ENCODE measurements around the gene TOP3A. TPM values are rescaled to one million over a fixed set of nuclear protein-coding genes. Genes with fewer than 3 reads are reported as not detected.

TOP3A gene
- total and polyA plus RNA-seq, 8 donors: 24.7 to 65.1 (median 50.7) TPM

DNA sequence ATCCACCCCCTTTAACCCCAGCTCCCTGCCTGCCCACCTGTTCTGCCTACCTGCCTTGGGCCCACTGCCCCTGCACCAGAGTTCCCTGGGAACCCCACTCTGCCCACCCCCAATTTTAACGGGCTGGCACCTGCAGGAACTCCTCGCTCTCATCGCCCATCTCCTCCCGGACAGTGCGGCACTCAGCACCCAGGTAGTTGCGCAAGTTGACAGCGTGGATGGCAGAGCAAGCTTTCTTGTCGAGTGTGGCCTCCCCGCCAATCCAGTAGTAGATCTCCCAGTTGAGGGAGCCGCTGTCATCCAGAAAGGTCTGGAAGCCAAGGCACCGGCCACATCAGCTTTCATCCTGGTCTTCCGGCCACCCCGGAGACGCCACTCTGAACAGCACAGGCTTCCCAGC, 64.1 kb downstream of the TOP3A start:
- no peaks in the 10 kb centered on the region for H3K27me3 ChIP-seq
- TF ChIP-seq, protein P1, sequence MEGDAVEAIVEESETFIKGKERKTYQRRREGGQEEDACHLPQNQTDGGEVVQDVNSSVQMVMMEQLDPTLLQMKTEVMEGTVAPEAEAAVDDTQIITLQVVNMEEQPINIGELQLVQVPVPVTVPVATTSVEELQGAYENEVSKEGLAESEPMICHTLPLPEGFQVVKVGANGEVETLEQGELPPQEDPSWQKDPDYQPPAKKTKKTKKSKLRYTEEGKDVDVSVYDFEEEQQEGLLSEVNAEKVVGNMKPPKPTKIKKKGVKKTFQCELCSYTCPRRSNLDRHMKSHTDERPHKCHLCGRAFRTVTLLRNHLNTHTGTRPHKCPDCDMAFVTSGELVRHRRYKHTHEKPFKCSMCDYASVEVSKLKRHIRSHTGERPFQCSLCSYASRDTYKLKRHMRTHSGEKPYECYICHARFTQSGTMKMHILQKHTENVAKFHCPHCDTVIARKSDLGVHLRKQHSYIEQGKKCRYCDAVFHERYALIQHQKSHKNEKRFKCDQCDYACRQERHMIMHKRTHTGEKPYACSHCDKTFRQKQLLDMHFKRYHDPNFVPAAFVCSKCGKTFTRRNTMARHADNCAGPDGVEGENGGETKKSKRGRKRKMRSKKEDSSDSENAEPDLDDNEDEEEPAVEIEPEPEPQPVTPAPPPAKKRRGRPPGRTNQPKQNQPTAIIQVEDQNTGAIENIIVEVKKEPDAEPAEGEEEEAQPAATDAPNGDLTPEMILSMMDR (IDR thresholded peaks at IDR 0.05): no peak
- no peak for DNase-seq
- intact Hi-C loops (cut with DNase I): no loop called here
- no peak overlapping the region for H3K4me3 ChIP-seq
- no peak overlapping the region for H3K27ac ChIP-seq
- no peak for ATAC-seq
- peaks cover 0 to 100% of the 10 kb centered on the region in 2 donors for H3K36me3 ChIP-seq
- peaks cover 0 to 17% of the 10 kb centered on the region in 2 donors for H3K4me1 ChIP-seq
- no peaks in the 10 kb centered on the region for H3K9me3 ChIP-seq

DNA sequence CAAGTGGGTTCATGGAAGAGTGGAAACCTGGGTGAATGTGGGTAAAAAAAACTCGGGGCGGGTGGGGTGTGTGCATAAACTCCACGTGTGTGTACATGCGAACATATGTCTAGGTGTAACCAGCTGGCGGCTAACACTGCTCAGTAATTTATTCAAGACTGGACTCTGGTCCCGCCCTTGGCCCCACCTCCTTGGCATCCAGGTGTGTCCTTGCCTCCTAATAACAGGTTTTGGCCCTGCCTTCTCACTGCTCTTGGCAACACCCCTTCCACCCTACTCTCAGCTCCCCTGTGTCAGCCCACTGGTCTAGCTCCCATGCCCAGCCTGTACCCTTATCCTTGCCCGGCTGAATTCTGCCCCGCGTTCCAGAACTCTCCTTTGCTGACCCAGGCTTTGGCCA, 64.5 kb downstream of the TOP3A start:
- peaks cover 0 to 100% of the 10 kb centered on the region in 2 donors for H3K36me3 ChIP-seq
- H3K4me3 ChIP-seq: no peak overlapping the region
- intact Hi-C loops (cut with DNase I): no loop called here
- DNase-seq: no peak
- peaks cover 0 to 17% of the 10 kb centered on the region in 2 donors for H3K4me1 ChIP-seq
- no peaks in the 10 kb centered on the region for H3K9me3 ChIP-seq
- H3K27ac ChIP-seq: no peak overlapping the region
- TF ChIP-seq, protein P1 (IDR thresholded peaks at IDR 0.05): no peak
- no peaks in the 10 kb centered on the region for H3K27me3 ChIP-seq
- ATAC-seq: no peak

DNA sequence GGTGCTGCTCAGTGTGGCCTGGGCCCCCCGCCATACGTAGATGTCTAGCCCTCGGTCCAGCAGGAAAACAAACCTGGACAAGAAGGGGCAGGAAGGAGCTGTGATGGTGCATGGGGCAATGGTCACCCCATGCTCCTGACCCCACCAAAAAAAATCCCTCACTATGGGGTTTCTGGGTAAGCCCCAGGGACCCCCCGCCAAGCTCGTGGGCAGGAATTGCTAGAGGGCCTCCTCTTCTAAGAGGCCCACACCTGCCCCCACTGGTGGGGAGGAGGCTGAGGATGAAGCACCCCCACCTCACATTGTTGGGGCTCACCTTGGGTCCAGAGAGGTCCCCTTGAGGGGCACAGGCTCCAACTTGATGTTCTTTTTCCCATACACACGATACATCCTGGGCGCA, 66.0 kb downstream of the TOP3A start:
- no peak for DNase-seq
- peaks cover 0 to 100% of the 10 kb centered on the region in 2 donors for H3K36me3 ChIP-seq

DNA sequence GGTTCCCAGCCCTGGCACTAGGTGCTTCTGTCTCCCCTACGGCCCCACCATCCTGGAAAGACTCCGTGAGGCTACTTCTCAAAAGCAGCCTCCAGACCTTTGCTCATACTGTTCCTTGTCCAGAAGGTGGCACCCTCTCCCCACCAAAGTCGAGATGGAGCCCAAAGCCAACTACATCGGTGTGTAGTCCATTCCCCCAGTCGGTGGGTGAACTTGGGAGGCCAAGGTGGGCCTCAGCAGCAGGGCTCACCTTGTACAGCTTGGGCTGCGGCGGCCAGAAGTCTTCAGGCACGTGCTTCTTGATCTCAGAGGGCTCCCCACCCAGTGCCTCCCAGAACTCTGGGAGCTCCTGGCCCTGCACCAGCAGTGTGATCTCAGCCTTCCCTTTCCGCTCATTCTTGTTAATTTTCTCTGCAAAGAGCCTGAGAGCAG, 66.5 kb downstream of the TOP3A start:
- DNase-seq (peak in 2 of 4 donors; percentile 59 to 73), ATAC-seq (peak; percentile 71)
- TF ChIP-seq, protein P1 (IDR thresholded peaks at IDR 0.05): peak; percentile 35 to 67
- Histone ChIP-seq H3K27me3 (no peaks in the 10 kb centered on the region), H3K4me3 (no peak overlapping the region), H3K36me3 (peaks cover 0 to 100% of the 10 kb centered on the region in 2 donors), H3K4me1 (peaks cover 0 to 17% of the 10 kb centered on the region in 2 donors), H3K9me3 (no peaks in the 10 kb centered on the region), H3K27ac (peak overlapping the region in 1 of 2 donors; percentile 33)
- intact Hi-C loops (cut with DNase I): no loop called here

More for the DNA sequence above, 66.0 kb downstream of the TOP3A start:
- Histone ChIP-seq H3K9me3 (no peaks in the 10 kb centered on the region), H3K4me3 (no peak overlapping the region), H3K27ac (peak overlapping the region in 1 of 2 donors; percentile 33), H3K4me1 (peaks cover 0 to 17% of the 10 kb centered on the region in 2 donors), H3K27me3 (no peaks in the 10 kb centered on the region)
- intact Hi-C loops (cut with DNase I): no loop called here
- no peak for ATAC-seq
- TF ChIP-seq, protein P1 (IDR thresholded peaks at IDR 0.05): no peak

DNA sequence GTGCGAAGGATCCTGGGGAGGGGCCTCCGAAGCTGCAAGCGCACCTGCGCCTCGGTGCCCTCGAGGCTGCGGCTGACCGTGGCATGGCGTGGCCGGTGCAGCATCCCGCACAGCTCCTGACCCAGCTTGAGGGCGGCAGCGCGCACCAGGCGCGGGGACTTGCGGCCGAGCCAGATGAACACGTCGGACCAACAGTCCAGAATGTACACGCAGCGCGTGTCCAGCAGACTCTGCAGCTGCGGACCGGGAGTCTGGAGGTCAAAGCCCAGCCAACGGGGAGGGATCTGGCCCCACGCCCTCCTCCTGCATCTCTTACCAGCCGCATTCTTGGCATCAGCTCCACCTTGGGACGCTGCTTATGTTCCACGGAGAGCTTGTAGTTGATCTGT, 67.2 kb downstream of the TOP3A start:
- Histone ChIP-seq H3K9me3 (no peaks in the 10 kb centered on the region), H3K27ac (peak overlapping the region in 1 of 2 donors; percentile 33), H3K4me1 (peaks cover 0 to 17% of the 10 kb centered on the region in 2 donors), H3K4me3 (no peak overlapping the region), H3K27me3 (no peaks in the 10 kb centered on the region), H3K36me3 (peaks cover 0 to 97% of the 10 kb centered on the region in 2 donors)
- intact Hi-C loops (cut with DNase I): no loop called here
- TF ChIP-seq, protein P1 (IDR thresholded peaks at IDR 0.05): no peak
- DNase-seq: no peak
- peak; percentile 1 for ATAC-seq

Data from left lung (tissue), 10 donors.